Measurements from ENCODE around the gene EPB41L4B.

Gene EPB41L4B

DNA sequence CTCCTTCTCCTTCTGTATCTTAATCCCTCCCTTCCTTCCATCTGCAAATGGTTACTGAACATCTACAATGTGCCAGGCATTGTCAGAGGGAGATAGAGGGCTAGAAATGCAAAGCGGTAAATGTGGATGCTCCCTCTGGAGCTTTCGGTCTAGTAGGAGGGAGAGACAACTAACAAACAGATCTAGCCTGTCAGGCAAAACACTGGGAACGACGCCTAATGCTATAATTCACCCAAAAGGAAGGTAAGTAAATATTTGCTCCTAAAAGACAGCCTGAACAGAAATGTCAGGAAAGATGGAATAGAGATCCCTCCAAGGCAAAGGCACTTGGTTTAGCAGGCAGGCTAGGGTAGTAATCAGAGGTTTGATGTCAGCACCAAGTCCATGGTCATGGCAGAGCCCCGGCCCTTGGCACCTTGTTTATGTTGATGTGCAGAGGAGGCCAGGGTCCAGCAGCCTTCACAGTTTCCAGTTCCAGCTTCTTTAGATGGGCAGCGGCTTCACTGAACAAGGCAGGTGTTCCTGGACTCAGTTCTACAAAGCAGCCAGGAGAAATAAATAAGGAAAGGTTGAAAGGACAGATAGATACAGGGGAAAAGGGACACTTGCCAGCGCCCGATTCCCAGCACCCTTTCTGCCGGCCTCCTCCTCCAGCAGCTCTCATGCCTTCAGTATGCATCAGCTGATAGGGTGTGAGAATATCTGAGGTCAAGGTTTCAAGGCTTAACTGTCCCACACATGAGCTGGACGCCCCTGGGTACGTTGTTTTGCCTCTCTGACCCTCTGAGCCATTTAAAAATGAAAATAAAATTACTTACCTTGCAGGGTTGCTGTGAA, 107.4 kb downstream of the EPB41L4B start:
- Histone ChIP-seq H3K9ac (ENCODE audit: low read length) (no peak overlapping the region), H3K36me3 (ENCODE audit: control insufficient read depth, low read depth, low read length) (no peaks in the 10 kb centered on the region), H3K4me1 (ENCODE audit: control insufficient read depth, low read depth, low read length) (no peaks in the 10 kb centered on the region), H3K27me3 (ENCODE audit: control insufficient read depth, insufficient read depth, low read length) (no peaks in the 10 kb centered on the region), H3K4me3 (ENCODE audit: low read length) (no peak overlapping the region), H3K9me3 (ENCODE audit: control insufficient read depth, low read depth, low read length) (no peaks in the 10 kb centered on the region), H3K27ac (ENCODE audit: low read length) (no peak overlapping the region)

DNA sequence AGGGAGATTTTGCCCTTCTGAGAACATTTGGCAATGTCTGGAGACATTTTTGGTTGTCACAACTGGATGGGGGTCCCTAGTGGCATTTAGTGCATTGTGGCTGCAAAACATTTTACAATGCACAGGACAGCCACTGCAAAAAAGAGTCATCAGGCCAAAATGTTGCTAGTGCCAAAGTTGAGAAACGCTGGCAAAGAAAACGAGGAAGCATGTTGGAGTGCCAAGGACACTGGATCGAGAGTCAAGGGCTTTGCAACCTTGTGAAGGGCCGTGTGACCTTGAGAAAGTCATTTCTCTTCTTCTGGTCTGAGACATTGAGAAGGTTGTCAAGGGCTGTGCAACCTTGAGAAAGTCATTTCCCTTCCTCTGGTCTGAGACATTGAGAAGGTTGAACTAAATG, 108.1 kb downstream of the EPB41L4B start:
- Histone ChIP-seq H3K27me3 (ENCODE audit: control insufficient read depth, insufficient read depth, low read length) (no peaks in the 10 kb centered on the region), H3K9ac (ENCODE audit: low read length) (no peak overlapping the region), H3K27ac (ENCODE audit: low read length) (no peak overlapping the region), H3K9me3 (ENCODE audit: control insufficient read depth, low read depth, low read length) (no peaks in the 10 kb centered on the region), H3K36me3 (ENCODE audit: control insufficient read depth, low read depth, low read length) (no peaks in the 10 kb centered on the region), H3K4me1 (ENCODE audit: control insufficient read depth, low read depth, low read length) (no peaks in the 10 kb centered on the region), H3K4me3 (ENCODE audit: low read length) (no peak overlapping the region)

- H3K36me3 ChIP-seq (ENCODE audit: control insufficient read depth, low read depth, low read length): no peaks in the 10 kb centered on the region
- H3K27me3 ChIP-seq (ENCODE audit: control insufficient read depth, insufficient read depth, low read length): no peaks in the 10 kb centered on the region
- H3K4me3 ChIP-seq (ENCODE audit: low read length): no peak overlapping the region
- no peak overlapping the region for H3K9ac ChIP-seq (ENCODE audit: low read length)
- no peak overlapping the region for H3K27ac ChIP-seq (ENCODE audit: low read length)
- H3K4me1 ChIP-seq (ENCODE audit: control insufficient read depth, low read depth, low read length): no peaks in the 10 kb centered on the region
- H3K9me3 ChIP-seq (ENCODE audit: control insufficient read depth, low read depth, low read length): no peaks in the 10 kb centered on the region
These were observed 114.2 kb downstream of the EPB41L4B start for GRCh38 chr9:109206670-109207069.

DNA sequence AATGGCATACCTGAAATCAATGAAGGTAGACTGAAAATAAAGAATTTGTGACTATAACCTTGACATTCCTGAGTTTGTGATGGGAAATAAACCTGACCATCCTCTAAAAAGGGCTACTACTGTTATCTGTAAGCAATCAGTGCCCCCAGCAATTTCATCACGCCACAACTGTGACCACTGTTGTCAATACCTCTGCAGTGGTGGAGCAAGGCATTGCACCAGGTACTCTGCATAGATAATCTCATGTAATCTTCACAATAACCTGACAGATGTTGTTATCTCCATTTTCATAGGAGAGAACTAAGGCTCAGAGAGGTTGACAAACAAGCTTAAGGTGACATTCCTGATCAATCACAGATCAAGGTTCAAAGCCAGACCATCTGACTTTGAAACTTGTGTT, 115.3 kb downstream of the EPB41L4B start:
- Histone ChIP-seq H3K36me3 (ENCODE audit: control insufficient read depth, low read depth, low read length) (no peaks in the 10 kb centered on the region), H3K27me3 (ENCODE audit: control insufficient read depth, insufficient read depth, low read length) (no peaks in the 10 kb centered on the region), H3K4me3 (ENCODE audit: low read length) (no peak overlapping the region), H3K9me3 (ENCODE audit: control insufficient read depth, low read depth, low read length) (no peaks in the 10 kb centered on the region), H3K4me1 (ENCODE audit: control insufficient read depth, low read depth, low read length) (no peaks in the 10 kb centered on the region), H3K9ac (ENCODE audit: low read length) (no peak overlapping the region), H3K27ac (ENCODE audit: low read length) (no peak overlapping the region)

DNA sequence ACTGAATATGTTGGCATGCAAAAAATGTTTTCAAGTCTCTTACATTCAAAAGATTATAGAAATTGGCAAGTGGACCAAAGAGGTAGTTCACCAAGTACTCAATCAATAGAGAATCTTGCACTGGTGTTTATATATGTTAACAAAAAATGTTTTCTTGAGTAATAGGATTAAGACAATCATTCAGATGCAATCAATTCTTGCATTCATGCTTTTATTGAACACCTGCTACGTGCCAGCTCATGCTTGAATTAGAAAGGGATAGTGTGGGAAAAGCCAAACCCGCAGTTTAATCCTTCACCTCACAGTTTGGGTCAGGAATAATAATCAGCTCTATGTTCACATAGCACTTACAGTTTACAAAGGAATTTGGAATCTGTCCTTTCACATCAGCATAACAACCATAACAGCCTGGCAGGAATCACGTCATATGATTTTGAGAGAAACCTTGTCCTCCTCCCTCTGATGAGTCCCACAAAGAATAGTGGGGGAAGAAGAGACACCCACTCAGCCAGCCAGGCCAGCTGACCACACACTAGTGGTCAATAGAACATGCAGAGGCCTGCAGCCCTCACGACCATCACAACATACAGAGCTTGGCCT, 117.0 kb downstream of the EPB41L4B start:
- Histone ChIP-seq H3K9me3 (ENCODE audit: control insufficient read depth, low read depth, low read length) (no peaks in the 10 kb centered on the region), H3K9ac (ENCODE audit: low read length) (no peak overlapping the region), H3K4me3 (ENCODE audit: low read length) (no peak overlapping the region), H3K36me3 (ENCODE audit: control insufficient read depth, low read depth, low read length) (no peaks in the 10 kb centered on the region), H3K27me3 (ENCODE audit: control insufficient read depth, insufficient read depth, low read length) (no peaks in the 10 kb centered on the region), H3K27ac (ENCODE audit: low read length) (no peak overlapping the region), H3K4me1 (ENCODE audit: control insufficient read depth, low read depth, low read length) (no peaks in the 10 kb centered on the region)

DNA sequence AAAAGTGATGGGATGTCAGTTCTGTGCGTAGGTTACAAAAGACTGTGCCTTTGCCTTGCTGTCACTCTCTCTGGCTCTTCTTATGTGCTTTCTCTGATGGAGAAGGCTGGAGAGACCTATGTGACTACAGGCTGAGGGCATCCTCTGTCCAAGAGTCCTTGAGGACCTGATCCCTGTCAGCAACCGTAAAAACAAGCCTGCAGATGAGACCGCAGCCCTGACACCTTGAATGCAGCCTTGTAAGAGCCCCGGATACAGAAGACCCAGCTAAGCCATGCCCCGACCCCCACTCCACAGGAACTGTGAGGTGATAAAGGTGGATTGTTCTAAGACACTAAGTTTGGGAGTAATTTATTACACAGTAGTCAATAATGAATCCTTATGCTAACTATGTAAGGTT, 121.2 kb downstream of the EPB41L4B start:
- Histone ChIP-seq H3K4me3 (ENCODE audit: low read length) (no peak overlapping the region), H3K27ac (ENCODE audit: low read length) (no peak overlapping the region), H3K4me1 (ENCODE audit: control insufficient read depth, low read depth, low read length) (no peaks in the 10 kb centered on the region), H3K27me3 (ENCODE audit: control insufficient read depth, insufficient read depth, low read length) (no peaks in the 10 kb centered on the region), H3K36me3 (ENCODE audit: control insufficient read depth, low read depth, low read length) (no peaks in the 10 kb centered on the region), H3K9ac (ENCODE audit: low read length) (no peak overlapping the region), H3K9me3 (ENCODE audit: control insufficient read depth, low read depth, low read length) (no peaks in the 10 kb centered on the region)

DNA sequence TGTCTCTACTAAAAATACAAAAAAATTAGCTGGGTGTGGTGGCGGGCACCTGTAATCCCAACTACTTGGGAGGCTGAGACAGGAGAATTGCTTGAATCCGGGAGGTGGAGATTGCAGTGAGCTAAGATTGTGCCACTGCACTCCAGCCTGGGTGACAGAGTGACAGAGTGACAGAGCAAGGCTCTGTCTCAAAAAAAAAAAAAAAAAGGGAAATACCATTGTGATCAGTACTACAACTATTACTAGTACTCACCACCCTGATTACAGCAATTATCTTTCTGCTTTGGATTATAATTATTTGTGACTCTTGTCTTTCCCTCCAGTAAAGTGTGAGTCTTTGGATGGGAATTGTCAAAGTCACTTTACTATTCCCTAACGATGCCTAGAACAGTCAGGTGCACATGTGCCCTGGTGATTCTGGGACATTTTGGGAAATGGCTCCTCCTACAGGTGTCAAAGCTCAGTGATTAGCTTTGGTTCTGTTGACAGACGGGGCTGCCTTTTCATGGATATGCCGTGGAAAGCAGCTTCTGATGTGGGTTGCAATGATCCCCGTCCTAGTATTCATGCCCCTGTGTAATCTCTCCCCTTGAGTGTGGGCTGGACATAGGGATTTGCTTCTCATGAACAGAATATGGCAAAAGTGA, 122.0 kb downstream of the EPB41L4B start:
- Histone ChIP-seq H3K9ac (ENCODE audit: low read length) (no peak overlapping the region), H3K27me3 (ENCODE audit: control insufficient read depth, insufficient read depth, low read length) (no peaks in the 10 kb centered on the region), H3K4me1 (ENCODE audit: control insufficient read depth, low read depth, low read length) (no peaks in the 10 kb centered on the region), H3K9me3 (ENCODE audit: control insufficient read depth, low read depth, low read length) (no peaks in the 10 kb centered on the region), H3K36me3 (ENCODE audit: control insufficient read depth, low read depth, low read length) (no peaks in the 10 kb centered on the region), H3K4me3 (ENCODE audit: low read length) (no peak overlapping the region), H3K27ac (ENCODE audit: low read length) (no peak overlapping the region)

- Histone ChIP-seq H3K9ac (ENCODE audit: low read length) (no peak overlapping the region), H3K4me3 (ENCODE audit: low read length) (no peak overlapping the region), H3K4me1 (ENCODE audit: control insufficient read depth, low read depth, low read length) (no peaks in the 10 kb centered on the region), H3K27ac (ENCODE audit: low read length) (no peak overlapping the region), H3K36me3 (ENCODE audit: control insufficient read depth, low read depth, low read length) (no peaks in the 10 kb centered on the region), H3K9me3 (ENCODE audit: control insufficient read depth, low read depth, low read length) (no peaks in the 10 kb centered on the region), H3K27me3 (ENCODE audit: control insufficient read depth, insufficient read depth, low read length) (no peaks in the 10 kb centered on the region)
These were observed 126.8 kb downstream of the EPB41L4B start for GRCh38 chr9:109193974-109194556.

DNA sequence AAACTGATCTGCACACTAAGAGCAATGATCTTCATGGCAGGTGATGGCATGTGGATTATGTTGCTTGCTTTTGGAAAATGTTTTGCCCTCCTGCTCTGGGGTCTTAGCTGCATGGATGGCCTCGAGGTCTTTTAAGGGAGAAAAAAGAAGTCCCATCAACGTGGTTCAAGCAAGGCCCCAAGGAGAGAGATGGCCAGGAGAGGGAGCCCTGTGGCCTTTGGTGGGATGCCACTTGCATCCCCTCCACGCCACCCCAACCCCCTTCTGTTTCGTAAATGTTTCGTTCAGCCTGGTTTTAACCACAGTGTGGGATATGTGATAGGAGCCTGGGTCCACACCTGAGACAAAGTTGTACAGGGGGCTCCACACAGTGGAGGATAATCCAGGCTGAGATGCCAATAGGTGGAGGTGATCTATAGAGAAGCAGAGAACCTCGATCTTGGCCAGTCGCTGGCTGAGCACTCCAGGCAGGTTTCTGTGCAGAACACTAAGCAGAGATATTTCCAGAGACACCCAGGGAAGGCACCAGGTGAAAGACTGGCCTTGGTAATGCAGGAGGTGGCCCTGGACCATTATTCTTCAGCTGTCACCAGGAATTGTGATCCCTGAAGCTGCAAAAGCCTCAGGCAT, 128.0 kb downstream of the EPB41L4B start:
- Histone ChIP-seq H3K4me3 (ENCODE audit: low read length) (no peak overlapping the region), H3K27me3 (ENCODE audit: control insufficient read depth, insufficient read depth, low read length) (no peaks in the 10 kb centered on the region), H3K4me1 (ENCODE audit: control insufficient read depth, low read depth, low read length) (no peaks in the 10 kb centered on the region), H3K36me3 (ENCODE audit: control insufficient read depth, low read depth, low read length) (no peaks in the 10 kb centered on the region), H3K27ac (ENCODE audit: low read length) (no peak overlapping the region), H3K9ac (ENCODE audit: low read length) (no peak overlapping the region), H3K9me3 (ENCODE audit: control insufficient read depth, low read depth, low read length) (no peaks in the 10 kb centered on the region)

DNA sequence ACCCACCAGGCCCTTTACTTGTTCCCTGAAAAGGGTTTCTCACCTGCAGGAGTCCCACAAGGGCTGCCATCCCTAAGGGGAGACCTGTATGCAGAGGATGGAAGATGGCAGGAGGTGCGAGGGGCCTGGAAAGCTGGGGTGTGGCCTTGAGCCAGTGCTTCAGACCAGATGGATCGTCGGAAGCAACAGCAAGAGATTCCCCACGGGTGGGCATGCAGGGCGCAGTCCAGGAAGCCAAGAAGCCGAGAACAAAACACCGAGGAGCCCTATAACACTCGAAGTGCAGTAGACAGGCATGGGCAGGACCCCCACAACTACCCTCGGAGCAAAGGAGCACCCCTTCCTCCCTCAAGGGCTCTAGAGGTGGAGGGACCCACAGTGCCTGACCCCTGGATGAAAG, 129.1 kb downstream of the EPB41L4B start:
- H3K4me1 ChIP-seq (ENCODE audit: control insufficient read depth, low read depth, low read length): no peaks in the 10 kb centered on the region
- H3K4me3 ChIP-seq (ENCODE audit: low read length): no peak overlapping the region
- H3K27me3 ChIP-seq (ENCODE audit: control insufficient read depth, insufficient read depth, low read length): no peaks in the 10 kb centered on the region
- H3K27ac ChIP-seq (ENCODE audit: low read length): no peak overlapping the region
- H3K36me3 ChIP-seq (ENCODE audit: control insufficient read depth, low read depth, low read length): no peaks in the 10 kb centered on the region
- H3K9ac ChIP-seq (ENCODE audit: low read length): no peak overlapping the region
- no peaks in the 10 kb centered on the region for H3K9me3 ChIP-seq (ENCODE audit: control insufficient read depth, low read depth, low read length)

DNA sequence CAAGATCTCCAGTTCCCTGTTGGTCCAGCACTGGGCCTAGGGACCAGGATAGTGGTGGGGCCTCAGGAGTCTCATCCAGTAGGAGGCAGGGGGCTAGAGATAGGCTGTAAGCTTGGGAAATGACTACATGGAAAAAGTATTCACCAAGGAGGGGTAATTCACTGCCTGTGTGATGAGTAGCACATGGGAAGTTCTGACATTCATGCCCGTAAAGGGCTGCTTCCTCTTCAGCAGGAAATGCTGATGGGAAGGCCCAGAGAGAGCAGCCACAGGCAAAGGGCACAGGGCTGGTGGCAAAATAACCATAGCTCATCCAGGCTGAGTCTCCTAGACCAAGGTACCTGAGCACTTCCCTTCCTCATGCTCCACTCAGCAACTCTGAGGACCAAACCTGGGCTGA, 130.7 kb downstream of the EPB41L4B start:
- H3K4me1 ChIP-seq (ENCODE audit: control insufficient read depth, low read depth, low read length): no peaks in the 10 kb centered on the region
- no peak overlapping the region for H3K4me3 ChIP-seq (ENCODE audit: low read length)
- no peaks in the 10 kb centered on the region for H3K36me3 ChIP-seq (ENCODE audit: control insufficient read depth, low read depth, low read length)
- no peaks in the 10 kb centered on the region for H3K27me3 ChIP-seq (ENCODE audit: control insufficient read depth, insufficient read depth, low read length)
- H3K27ac ChIP-seq (ENCODE audit: low read length): no peak overlapping the region
- no peak overlapping the region for H3K9ac ChIP-seq (ENCODE audit: low read length)
- no peaks in the 10 kb centered on the region for H3K9me3 ChIP-seq (ENCODE audit: control insufficient read depth, low read depth, low read length)
